Suprapubic skin (tissue), 4 donors: ENCODE data around the gene KLHDC9. TPM values are rescaled to one million over a fixed set of nuclear protein-coding genes. Genes with fewer than 3 reads are reported as not detected.

Source experiments
- DNase-seq, 2 donors: peaks; one replicate each; pipeline ENCODE4 v3.0.0-alpha.2; 2019; ENCODE audit warnings: low spot score in 2 of 2
- H3K27ac ChIP-seq: fragments of 200-600 bp; sonication (generic); one replicate; pipeline ENCODE4 v1.5.1; 2019
- H3K27me3 ChIP-seq: fragments of 200-600 bp; sonication (generic); one replicate; pipeline ENCODE4 v1.5.1; 2019
- H3K36me3 ChIP-seq: fragments of 200-600 bp; sonication (generic); one replicate; pipeline ENCODE4 v1.5.1; 2019
- H3K4me1 ChIP-seq: fragments of 200-600 bp; sonication (generic); one replicate; pipeline ENCODE4 v1.5.1; 2019
- H3K4me3 ChIP-seq: fragments of 200-600 bp; sonication (generic); one replicate; pipeline ENCODE4 v1.5.1; 2019; ENCODE audit warnings: mild to moderate bottlenecking
- H3K9me3 ChIP-seq: fragments of 200-600 bp; sonication (generic); one replicate; pipeline ENCODE4 v1.5.1; 2019
- CTCF ChIP-seq, 2 donors: fragments of 200-600 bp in 1 of 2; fragments of 450-650 bp in 1 of 2; sonication (generic) in 1 of 2; IDR thresholded peaks; one replicate each; pipeline ENCODE4 v1.5.1; 2016 to 2019; ENCODE audit warnings: antibody characterized with exemption in 2 of 2, mild to moderate bottlenecking in 1 of 2, moderate library complexity in 1 of 2
- EP300 ChIP-seq: sonication (generic); formaldehyde crosslinking; IDR thresholded peaks from one replicate; pipeline ENCODE4 v1.6.1; 2017; ENCODE audit warnings: antibody characterized with exemption
- POLR2A ChIP-seq, 2 donors: fragments of 450-650 bp; IDR thresholded peaks; one replicate each; pipeline ENCODE4 v1.6.1; 2017; ENCODE audit warnings: antibody characterized with exemption in 2 of 2, mild to moderate bottlenecking in 2 of 2, moderate library complexity in 2 of 2
- POLR2AphosphoS5 ChIP-seq, 3 donors: sonication (generic); formaldehyde crosslinking; IDR thresholded peaks; one replicate each; pipeline ENCODE4 v1.6.1; 2017; ENCODE audit warnings: antibody characterized with exemption in 3 of 3
- WGBS: methylation state at CpG from one replicate; pipeline ENCODE4 v1.1.5; 2018; 5-methylcytosine and 5-hydroxymethylcytosine counted together
- total RNA-seq, 4 donors: library from RNA; depleted of rRNA; stranded (reverse); fragments of >200 nt; gene quantifications; one replicate each; pipeline ENCODE4 v1.1.0, GENCODE V29; 2016

Gene KLHDC9
- total RNA-seq, 4 donors from 2014 or later: 1.3 to 4.0 (median 1.4) TPM; not detected in 1

GRCh38 chr1:161082996-161083747 is 15.0 kb upstream of the KLHDC9 start:
- TF ChIP-seq POLR2AphosphoS5 (IDR thresholded peaks at IDR 0.05) (peak; percentile 18 to 97 (median 94)), CTCF (IDR thresholded peaks at IDR 0.05) (no peak)
- peak overlapping the region; percentile 45 for H3K4me3 ChIP-seq
- peak; percentile 91 to 95 for DNase-seq
- H3K36me3 ChIP-seq: no peaks in the 10 kb centered on the region
- H3K9me3 ChIP-seq: no peaks in the 10 kb centered on the region
- H3K4me1 ChIP-seq: peaks cover 57% of the 10 kb centered on the region
- peak overlapping the region; percentile 92 for H3K27ac ChIP-seq
- WGBS: 38% methylated on average over 5 of the region's 8 CpGs
- H3K27me3 ChIP-seq: no peaks in the 10 kb centered on the region

GRCh38 chr1:161083748-161084596 is 14.2 kb upstream of the KLHDC9 start:
- no peak for DNase-seq

GRCh38 chr1:161084597-161084988 is 13.6 kb upstream of the KLHDC9 start:
- Histone ChIP-seq H3K36me3 (no peaks in the 10 kb centered on the region), H3K27ac (peak overlapping the region; percentile 92), H3K4me1 (peaks cover 58% of the 10 kb centered on the region), H3K27me3 (no peaks in the 10 kb centered on the region), H3K9me3 (no peaks in the 10 kb centered on the region), H3K4me3 (peak overlapping the region; percentile 45)
- WGBS: 75% methylated on average over 1 of the region's 1 CpG
- no peak for TF ChIP-seq EP300
- TF ChIP-seq POLR2AphosphoS5 (IDR thresholded peaks at IDR 0.05): no peak
- DNase-seq: no peak

More at GRCh38 chr1:161083748-161084596, 14.2 kb upstream of the KLHDC9 start:
- peak overlapping the region; percentile 92 for H3K27ac ChIP-seq
- H3K4me1 ChIP-seq: peaks cover 58% of the 10 kb centered on the region
- 73% methylated on average over 7 of the region's 10 CpGs for WGBS
- H3K27me3 ChIP-seq: no peaks in the 10 kb centered on the region
- no peak for TF ChIP-seq POLR2AphosphoS5 (IDR thresholded peaks at IDR 0.05)
- TF ChIP-seq EP300: no peak
- no peak for TF ChIP-seq CTCF (IDR thresholded peaks at IDR 0.05)
- no peak for TF ChIP-seq POLR2A (IDR thresholded peaks at IDR 0.05)
- H3K9me3 ChIP-seq: no peaks in the 10 kb centered on the region
- no peaks in the 10 kb centered on the region for H3K36me3 ChIP-seq
- peak overlapping the region; percentile 45 for H3K4me3 ChIP-seq

GRCh38 chr1:161085165-161085564 is 13.0 kb upstream of the KLHDC9 start:
- peak overlapping the region; percentile 45 for H3K4me3 ChIP-seq
- TF ChIP-seq CTCF (IDR thresholded peaks at IDR 0.05): no peak
- no peak for TF ChIP-seq POLR2A (IDR thresholded peaks at IDR 0.05)
- TF ChIP-seq EP300: no peak
- TF ChIP-seq POLR2AphosphoS5 (IDR thresholded peaks at IDR 0.05): no peak
- WGBS: 58% methylated on average over 2 of the region's 2 CpGs
- DNase-seq: no peak
- H3K4me1 ChIP-seq: peaks cover 62% of the 10 kb centered on the region
- H3K27me3 ChIP-seq: no peaks in the 10 kb centered on the region
- peak overlapping the region; percentile 92 for H3K27ac ChIP-seq
- H3K36me3 ChIP-seq: no peaks in the 10 kb centered on the region
- H3K9me3 ChIP-seq: no peaks in the 10 kb centered on the region

- TF ChIP-seq CTCF (IDR thresholded peaks at IDR 0.05): no peak
- TF ChIP-seq POLR2AphosphoS5 (IDR thresholded peaks at IDR 0.05): no peak
- TF ChIP-seq EP300: no peak
- TF ChIP-seq POLR2A (IDR thresholded peaks at IDR 0.05): no peak
- Histone ChIP-seq H3K27me3 (no peaks in the 10 kb centered on the region), H3K4me1 (peaks cover 67% of the 10 kb centered on the region), H3K36me3 (no peaks in the 10 kb centered on the region), H3K9me3 (no peaks in the 10 kb centered on the region), H3K4me3 (peak overlapping the region; percentile 45), H3K27ac (peak overlapping the region; percentile 92)
- DNase-seq: peak in 1 of 2 donors; percentile 59
- WGBS: no CpG with 5 or more reads among the region's 4 CpGs
Observed at GRCh38 chr1:161086457-161086856, 11.7 kb upstream of the KLHDC9 start.
